Measurements from ENCODE around the gene TTC9C. TPM values are rescaled to one million over a fixed set of nuclear protein-coding genes. Genes with fewer than 3 reads are reported as not detected.

TTC9C gene
- total RNA-seq, 4 donors from 2014 or later, result 16.3 to 42.3 (median 31.7) TPM

GRCh38 chr11:62716816-62717215 is 11.5 kb upstream of the TTC9C start:
- Histone ChIP-seq H3K36me3 (peaks cover 99% of the 10 kb centered on the region), H3K27ac (no peak overlapping the region), H3K9me3 (no peaks in the 10 kb centered on the region), H3K4me3 (no peak overlapping the region), H3K4me1 (peaks cover 19% of the 10 kb centered on the region), H3K27me3 (no peaks in the 10 kb centered on the region)
- 80% methylated on average over 11 of the region's 11 CpGs for WGBS
- TF ChIP-seq POLR2AphosphoS5 (IDR thresholded peaks at IDR 0.05), result no peak
- no peak for TF ChIP-seq EP300 (IDR thresholded peaks at IDR 0.05)
- no peak for TF ChIP-seq CTCF (IDR thresholded peaks at IDR 0.05)
- TF ChIP-seq POLR2A (IDR thresholded peaks at IDR 0.05), result no peak
- no peak for DNase-seq (ENCODE audit: low spot score in 2 of 2)

GRCh38 chr11:62719302-62719978 is 8.8 kb upstream of the TTC9C start:
- Histone ChIP-seq H3K9me3 (no peaks in the 10 kb centered on the region), H3K4me1 (peaks cover 31% of the 10 kb centered on the region), H3K27ac (no peak overlapping the region), H3K36me3 (peaks cover 97% of the 10 kb centered on the region), H3K27me3 (no peaks in the 10 kb centered on the region), H3K4me3 (no peak overlapping the region)
- 75% methylated on average over 2 of the region's 2 CpGs for WGBS
- TF ChIP-seq POLR2AphosphoS5 (IDR thresholded peaks at IDR 0.05), result no peak
- no peak for TF ChIP-seq POLR2A (IDR thresholded peaks at IDR 0.05)
- TF ChIP-seq CTCF (IDR thresholded peaks at IDR 0.05), result no peak
- no peak for TF ChIP-seq EP300 (IDR thresholded peaks at IDR 0.05)
- no peak for DNase-seq (ENCODE audit: low spot score in 2 of 2)

- WGBS, result 74% methylated on average over 7 of the region's 7 CpGs
- DNase-seq (ENCODE audit: low spot score in 2 of 2), result no peak
- TF ChIP-seq POLR2A (IDR thresholded peaks at IDR 0.05) (no peak), CTCF (IDR thresholded peaks at IDR 0.05) (no peak), EP300 (IDR thresholded peaks at IDR 0.05) (no peak), POLR2AphosphoS5 (IDR thresholded peaks at IDR 0.05) (no peak)
- Histone ChIP-seq H3K27me3 (no peaks in the 10 kb centered on the region), H3K4me1 (peaks cover 49% of the 10 kb centered on the region), H3K4me3 (no peak overlapping the region), H3K36me3 (peaks cover 72% of the 10 kb centered on the region), H3K9me3 (no peaks in the 10 kb centered on the region), H3K27ac (no peak overlapping the region)
Measured at GRCh38 chr11:62721994-62722393, 6.3 kb upstream of the TTC9C start.

- DNase-seq (ENCODE audit: low spot score in 2 of 2), result peak in 1 of 2 donors; percentile 31
- WGBS, result 22% methylated on average over 8 of the region's 8 CpGs
- Histone ChIP-seq H3K27me3 (no peaks in the 10 kb centered on the region), H3K4me3 (peak overlapping the region; percentile 95), H3K27ac (no peak overlapping the region), H3K9me3 (no peaks in the 10 kb centered on the region), H3K4me1 (peaks cover 40% of the 10 kb centered on the region), H3K36me3 (peaks cover 50% of the 10 kb centered on the region)
- no peak for TF ChIP-seq POLR2AphosphoS5 (IDR thresholded peaks at IDR 0.05)
- no peak for TF ChIP-seq POLR2A (IDR thresholded peaks at IDR 0.05)
- TF ChIP-seq CTCF (IDR thresholded peaks at IDR 0.05), result no peak
- TF ChIP-seq EP300 (IDR thresholded peaks at IDR 0.05), result no peak
Measured at GRCh38 chr11:62724171-62724570, 4.1 kb upstream of the TTC9C start.

- H3K9me3 ChIP-seq, result no peaks in the 10 kb centered on the region
- H3K4me1 ChIP-seq, result peaks cover 50% of the 10 kb centered on the region
- 2% methylated on average over 7 of the region's 7 CpGs for WGBS
- peak in 1 of 2 donors; percentile 1 for DNase-seq (ENCODE audit: low spot score in 2 of 2)
- H3K4me3 ChIP-seq, result peak overlapping the region; percentile 95
- peaks cover 35% of the 10 kb centered on the region for H3K36me3 ChIP-seq
- H3K27me3 ChIP-seq, result no peaks in the 10 kb centered on the region
- peak overlapping the region; percentile 97 for H3K27ac ChIP-seq
- TF ChIP-seq POLR2A (IDR thresholded peaks at IDR 0.05) (no peak), CTCF (IDR thresholded peaks at IDR 0.05) (no peak), EP300 (IDR thresholded peaks at IDR 0.05) (no peak), POLR2AphosphoS5 (IDR thresholded peaks at IDR 0.05) (no peak)
Measured at GRCh38 chr11:62725646-62726045, 2.6 kb upstream of the TTC9C start.

All from suprapubic skin (tissue), 4 donors.